Measurements from ENCODE around the gene DOCK1.

Gene DOCK1

GRCh38 chr10:126944191-126944590 is 39.0 kb downstream of the DOCK1 start:
- TF ChIP-seq, protein P1, sequence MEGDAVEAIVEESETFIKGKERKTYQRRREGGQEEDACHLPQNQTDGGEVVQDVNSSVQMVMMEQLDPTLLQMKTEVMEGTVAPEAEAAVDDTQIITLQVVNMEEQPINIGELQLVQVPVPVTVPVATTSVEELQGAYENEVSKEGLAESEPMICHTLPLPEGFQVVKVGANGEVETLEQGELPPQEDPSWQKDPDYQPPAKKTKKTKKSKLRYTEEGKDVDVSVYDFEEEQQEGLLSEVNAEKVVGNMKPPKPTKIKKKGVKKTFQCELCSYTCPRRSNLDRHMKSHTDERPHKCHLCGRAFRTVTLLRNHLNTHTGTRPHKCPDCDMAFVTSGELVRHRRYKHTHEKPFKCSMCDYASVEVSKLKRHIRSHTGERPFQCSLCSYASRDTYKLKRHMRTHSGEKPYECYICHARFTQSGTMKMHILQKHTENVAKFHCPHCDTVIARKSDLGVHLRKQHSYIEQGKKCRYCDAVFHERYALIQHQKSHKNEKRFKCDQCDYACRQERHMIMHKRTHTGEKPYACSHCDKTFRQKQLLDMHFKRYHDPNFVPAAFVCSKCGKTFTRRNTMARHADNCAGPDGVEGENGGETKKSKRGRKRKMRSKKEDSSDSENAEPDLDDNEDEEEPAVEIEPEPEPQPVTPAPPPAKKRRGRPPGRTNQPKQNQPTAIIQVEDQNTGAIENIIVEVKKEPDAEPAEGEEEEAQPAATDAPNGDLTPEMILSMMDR (IDR thresholded peaks at IDR 0.05), result no peak
- no peaks in the 10 kb centered on the region for H3K4me1 ChIP-seq (ENCODE audit: control insufficient read depth in 1 of 2, insufficient read depth in 1 of 2, low read depth in 1 of 2, low read length in 1 of 2)
- H3K27me3 ChIP-seq, result no peaks in the 10 kb centered on the region
- H3K36me3 ChIP-seq, result no peaks in the 10 kb centered on the region
- peaks cover 6% of the 10 kb centered on the region for H3K9me3 ChIP-seq
- no peak overlapping the region for H3K27ac ChIP-seq
- no peak overlapping the region for H3K4me3 ChIP-seq (ENCODE audit: low read depth in 1 of 2, low read length in 1 of 2)

- Histone ChIP-seq H3K4me1 (ENCODE audit: control insufficient read depth in 1 of 2, insufficient read depth in 1 of 2, low read depth in 1 of 2, low read length in 1 of 2) (no peaks in the 10 kb centered on the region), H3K27ac (no peak overlapping the region), H3K27me3 (no peaks in the 10 kb centered on the region), H3K9me3 (peaks cover 6% of the 10 kb centered on the region), H3K4me3 (ENCODE audit: low read depth in 1 of 2, low read length in 1 of 2) (no peak overlapping the region), H3K36me3 (no peaks in the 10 kb centered on the region)
- TF ChIP-seq, protein P1 (IDR thresholded peaks at IDR 0.05), result no peak
Measured at GRCh38 chr10:126945351-126946030, 40.3 kb downstream of the DOCK1 start.

GRCh38 chr10:126946746-126947145 is 41.5 kb downstream of the DOCK1 start:
- Histone ChIP-seq H3K27ac (no peak overlapping the region), H3K9me3 (peaks cover 6% of the 10 kb centered on the region), H3K4me3 (ENCODE audit: low read depth in 1 of 2, low read length in 1 of 2) (no peak overlapping the region), H3K27me3 (no peaks in the 10 kb centered on the region), H3K36me3 (no peaks in the 10 kb centered on the region), H3K4me1 (ENCODE audit: control insufficient read depth in 1 of 2, insufficient read depth in 1 of 2, low read depth in 1 of 2, low read length in 1 of 2) (no peaks in the 10 kb centered on the region)
- TF ChIP-seq, protein P1 (IDR thresholded peaks at IDR 0.05), result no peak

GRCh38 chr10:126948355-126949160 is 43.3 kb downstream of the DOCK1 start:
- Histone ChIP-seq H3K36me3 (no peaks in the 10 kb centered on the region), H3K4me3 (ENCODE audit: low read depth in 1 of 2, low read length in 1 of 2) (no peak overlapping the region), H3K27ac (no peak overlapping the region), H3K4me1 (ENCODE audit: control insufficient read depth in 1 of 2, insufficient read depth in 1 of 2, low read depth in 1 of 2, low read length in 1 of 2) (no peaks in the 10 kb centered on the region), H3K9me3 (peaks cover 16% of the 10 kb centered on the region), H3K27me3 (no peaks in the 10 kb centered on the region)
- TF ChIP-seq, protein P1 (IDR thresholded peaks at IDR 0.05), result no peak

DNA sequence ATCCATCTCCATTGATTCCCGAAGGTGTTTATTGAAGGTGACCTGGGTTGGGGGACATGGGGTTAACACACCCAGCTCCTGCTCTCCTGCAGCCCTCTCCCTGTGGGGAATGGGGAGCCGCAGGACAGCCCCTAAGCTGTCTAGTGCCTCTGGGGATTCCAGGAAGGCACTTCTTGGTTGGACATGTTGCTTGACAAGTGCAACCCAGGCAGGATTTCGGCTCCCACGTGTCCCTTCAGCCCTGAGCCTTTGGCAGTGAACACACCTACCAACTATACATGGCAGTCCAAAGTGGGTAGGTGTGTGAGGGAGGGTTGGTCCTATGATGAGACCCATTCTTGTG is 43.9 kb downstream of the DOCK1 start:
- peaks cover 17% of the 10 kb centered on the region for H3K9me3 ChIP-seq
- H3K4me1 ChIP-seq (ENCODE audit: control insufficient read depth in 1 of 2, insufficient read depth in 1 of 2, low read depth in 1 of 2, low read length in 1 of 2), result no peaks in the 10 kb centered on the region
- no peak overlapping the region for H3K27ac ChIP-seq
- no peaks in the 10 kb centered on the region for H3K27me3 ChIP-seq
- H3K36me3 ChIP-seq, result no peaks in the 10 kb centered on the region
- TF ChIP-seq, protein P1 (IDR thresholded peaks at IDR 0.05), result no peak
- H3K4me3 ChIP-seq (ENCODE audit: low read depth in 1 of 2, low read length in 1 of 2), result no peak overlapping the region
